Fibroblast of lung (primary cell): ENCODE results near the gene PLXNA4. TPM values are rescaled to one million over a fixed set of nuclear protein-coding genes. Genes with fewer than 3 reads are reported as not detected.

Experiments used
- DNase-seq, 2 donors: peaks; one replicate each; pipeline versions ENCODE4 v3.0.0 to v3.0.0-alpha.2; 2010; ENCODE audit warnings: low read depth in 2 of 2
- H2AFZ ChIP-seq: 2 replicates; pipeline ENCODE4 v1.5.1; 2012; ENCODE audit warnings: low read length, control low read depth, inconsistent platforms
- H3K27ac ChIP-seq: 2 replicates; pipeline ENCODE4 v1.5.1; 2011; ENCODE audit warnings: low read length, control low read depth; ENCODE audit not compliant: insufficient read depth
- H3K27me3 ChIP-seq: 2 replicates; pipeline ENCODE4 v1.5.1; 2011; ENCODE audit warnings: mild to moderate bottlenecking, low read length; ENCODE audit not compliant: control insufficient read depth, insufficient read depth
- H3K36me3 ChIP-seq: 2 replicates; pipeline ENCODE4 v1.5.1; 2011; ENCODE audit warnings: low read length; ENCODE audit not compliant: control insufficient read depth, insufficient read depth
- H3K4me1 ChIP-seq: 2 replicates; pipeline ENCODE4 v1.5.1; 2011; ENCODE audit warnings: low read length; ENCODE audit not compliant: control insufficient read depth, insufficient read depth; ENCODE audit errors: extremely low read depth
- H3K4me2 ChIP-seq: 2 replicates; pipeline ENCODE4 v1.5.1; 2011; ENCODE audit warnings: low read length, control low read depth; ENCODE audit not compliant: insufficient read depth; ENCODE audit errors: extremely low read depth
- H3K4me3 ChIP-seq, 4 experiments: fragments of 200-600 bp in 1 of 4; sonication (generic) in 1 of 4; replicated peaks in 1 of 4; 2 replicates each; pipeline ENCODE4 v1.5.1; 2011 to 2016; ENCODE audit warnings: low read length in 4 of 4, low read depth in 3 of 4, mild to moderate bottlenecking in 3 of 4, control low read depth in 2 of 4, inconsistent platforms in 1 of 4, mixed read lengths in 1 of 4; ENCODE audit not compliant: insufficient read depth in 1 of 4; ENCODE audit errors: control extremely low read depth in 1 of 4
- H3K79me2 ChIP-seq: 2 replicates; pipeline ENCODE4 v1.5.1; 2012; ENCODE audit warnings: mild to moderate bottlenecking, low read length, inconsistent platforms; ENCODE audit not compliant: control insufficient read depth, insufficient read depth
- H3K9ac ChIP-seq: 2 replicates; pipeline ENCODE4 v1.5.1; 2011; ENCODE audit warnings: mild to moderate bottlenecking, low read length, control low read depth; ENCODE audit not compliant: insufficient read depth
- H3K9me3 ChIP-seq: 2 replicates; pipeline ENCODE4 v1.5.1; 2012; ENCODE audit warnings: low read depth, low read length; ENCODE audit not compliant: control insufficient read depth, insufficient read depth
- H4K20me1 ChIP-seq: 2 replicates; pipeline ENCODE4 v1.5.1; 2011; ENCODE audit warnings: low read length; ENCODE audit not compliant: control insufficient read depth, insufficient read depth; ENCODE audit errors: extremely low read depth
- EZH2 ChIP-seq: IDR thresholded peaks from 2 replicates; pipeline ENCODE4 v1.5.1; 2012; ENCODE audit warnings: low read length, control low read depth, mild to moderate bottlenecking; ENCODE audit errors: missing control alignments
- polyA plus RNA-seq, 2 donors: library from polyadenylated mRNA; depleted of rRNA in 1 of 2; stranded (reverse) in 1 of 2; unstranded in 1 of 2; fragments of >200 nt; gene quantifications; 2 replicates each; pipeline ENCODE4 v1.2.1, GENCODE V29; 2011 to 2012; ENCODE audit warnings: missing spikeins in 1 of 2
- total RNA-seq: library from RNA; depleted of rRNA; stranded (reverse); fragments of >200 nt; gene quantifications from 2 replicates; pipeline ENCODE4 v1.2.1, GENCODE V29; 2014
- TF ChIP-seq, protein P1 (sequence below), 2 donors: IDR thresholded peaks in 1 of 2; conservative IDR thresholded peaks in 1 of 2; 1 replicate in 1 of 2; 2 replicates in 1 of 2; pipeline ENCODE4 v1.5.1; 2011 to 2012; ENCODE audit warnings: low read length in 2 of 2, control low read depth in 1 of 2, inconsistent platforms in 1 of 2, low read depth in 1 of 2, mild to moderate bottlenecking in 1 of 2

Gene PLXNA4
- total and polyA plus RNA-seq, 2 donors (not counting 1 experiment from before 2014, with no cell fraction given) = 1.2 to 1.5 TPM

DNA sequence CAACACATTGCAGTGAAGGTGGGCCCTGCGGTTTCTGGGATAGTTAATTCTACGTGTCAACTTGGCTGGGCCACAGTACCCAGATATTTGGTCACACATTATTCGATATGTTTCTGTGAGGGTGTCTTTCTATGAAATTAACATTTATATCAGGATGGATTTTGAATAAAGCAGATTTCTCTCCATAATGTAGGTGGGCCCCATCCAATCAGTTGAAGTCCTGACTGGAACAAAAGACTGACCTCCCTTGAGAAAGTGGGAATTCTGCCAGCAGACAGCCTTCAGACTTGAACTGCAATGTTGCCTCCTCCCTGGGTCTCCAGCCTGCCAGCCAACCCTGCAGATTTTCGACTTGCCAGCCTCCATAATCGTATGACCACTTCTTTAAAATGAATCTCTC lies 420.6 kb downstream of the PLXNA4 start:
- Histone ChIP-seq H3K36me3 (no peaks in the 10 kb centered on the region), H2AFZ (no peak overlapping the region), H3K4me3 (no peak overlapping the region), H4K20me1 (no peaks in the 10 kb centered on the region), H3K79me2 (no peaks in the 10 kb centered on the region), H3K9me3 (no peaks in the 10 kb centered on the region), H3K4me1 (no peaks in the 10 kb centered on the region), H3K4me2 (no peak overlapping the region), H3K9ac (no peak overlapping the region), H3K27me3 (no peaks in the 10 kb centered on the region), H3K27ac (no peak overlapping the region)
- TF ChIP-seq, protein P1, sequence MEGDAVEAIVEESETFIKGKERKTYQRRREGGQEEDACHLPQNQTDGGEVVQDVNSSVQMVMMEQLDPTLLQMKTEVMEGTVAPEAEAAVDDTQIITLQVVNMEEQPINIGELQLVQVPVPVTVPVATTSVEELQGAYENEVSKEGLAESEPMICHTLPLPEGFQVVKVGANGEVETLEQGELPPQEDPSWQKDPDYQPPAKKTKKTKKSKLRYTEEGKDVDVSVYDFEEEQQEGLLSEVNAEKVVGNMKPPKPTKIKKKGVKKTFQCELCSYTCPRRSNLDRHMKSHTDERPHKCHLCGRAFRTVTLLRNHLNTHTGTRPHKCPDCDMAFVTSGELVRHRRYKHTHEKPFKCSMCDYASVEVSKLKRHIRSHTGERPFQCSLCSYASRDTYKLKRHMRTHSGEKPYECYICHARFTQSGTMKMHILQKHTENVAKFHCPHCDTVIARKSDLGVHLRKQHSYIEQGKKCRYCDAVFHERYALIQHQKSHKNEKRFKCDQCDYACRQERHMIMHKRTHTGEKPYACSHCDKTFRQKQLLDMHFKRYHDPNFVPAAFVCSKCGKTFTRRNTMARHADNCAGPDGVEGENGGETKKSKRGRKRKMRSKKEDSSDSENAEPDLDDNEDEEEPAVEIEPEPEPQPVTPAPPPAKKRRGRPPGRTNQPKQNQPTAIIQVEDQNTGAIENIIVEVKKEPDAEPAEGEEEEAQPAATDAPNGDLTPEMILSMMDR (conservative IDR thresholded peaks at IDR 0.05 in 1 of 2, IDR thresholded peaks at IDR 0.05 in 1 of 2; ENCODE audit: low read depth in 1 of 2, low read length in 2 of 2) = no peak
- TF ChIP-seq EZH2 = no peak
- no peak for DNase-seq

DNA sequence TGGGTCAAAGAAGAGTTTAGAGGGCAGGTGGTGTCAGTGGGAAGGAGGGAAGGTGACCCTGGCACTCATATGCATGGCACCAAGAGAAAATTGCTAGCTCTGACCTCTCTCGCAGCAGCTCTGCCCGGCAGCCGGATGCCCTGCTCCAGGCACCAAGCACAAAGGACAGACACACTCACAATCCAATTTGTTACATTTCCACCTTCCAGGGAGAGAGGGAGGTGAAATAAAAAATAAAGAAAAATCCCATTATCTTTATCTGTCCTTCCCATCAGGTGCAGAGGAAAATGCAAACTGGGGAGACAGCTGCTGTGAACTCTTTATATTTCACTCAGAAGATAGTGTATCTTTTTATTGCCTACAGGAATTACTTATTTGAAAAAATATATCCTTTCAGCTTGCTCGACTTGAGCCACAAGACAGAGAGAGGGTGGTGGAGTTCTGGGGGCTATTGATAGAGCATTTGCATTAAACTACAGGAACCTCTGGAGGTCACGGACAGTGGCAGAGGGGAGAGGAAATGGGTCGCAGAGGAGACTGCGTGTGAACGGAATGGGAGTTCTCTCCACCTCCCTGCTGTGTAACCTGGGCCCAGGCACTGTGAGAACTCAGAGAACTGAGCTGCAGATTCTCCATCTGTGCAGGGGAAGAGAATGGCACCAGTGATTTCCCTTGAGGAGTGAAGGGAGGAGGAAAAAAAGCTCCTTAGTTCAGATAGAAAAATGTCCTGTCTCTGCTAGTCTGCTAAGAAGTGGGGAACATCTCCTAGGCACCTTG lies 421.4 kb downstream of the PLXNA4 start:
- Histone ChIP-seq H4K20me1 (no peaks in the 10 kb centered on the region), H2AFZ (no peak overlapping the region), H3K4me3 (no peak overlapping the region), H3K4me1 (no peaks in the 10 kb centered on the region), H3K27me3 (no peaks in the 10 kb centered on the region), H3K4me2 (no peak overlapping the region), H3K9ac (no peak overlapping the region), H3K27ac (no peak overlapping the region), H3K9me3 (no peaks in the 10 kb centered on the region), H3K79me2 (no peaks in the 10 kb centered on the region), H3K36me3 (no peaks in the 10 kb centered on the region)
- TF ChIP-seq, protein P1 (conservative IDR thresholded peaks at IDR 0.05 in 1 of 2, IDR thresholded peaks at IDR 0.05 in 1 of 2; ENCODE audit: low read depth in 1 of 2, low read length in 2 of 2) = no peak
- no peak for TF ChIP-seq EZH2
- DNase-seq = no peak

DNA sequence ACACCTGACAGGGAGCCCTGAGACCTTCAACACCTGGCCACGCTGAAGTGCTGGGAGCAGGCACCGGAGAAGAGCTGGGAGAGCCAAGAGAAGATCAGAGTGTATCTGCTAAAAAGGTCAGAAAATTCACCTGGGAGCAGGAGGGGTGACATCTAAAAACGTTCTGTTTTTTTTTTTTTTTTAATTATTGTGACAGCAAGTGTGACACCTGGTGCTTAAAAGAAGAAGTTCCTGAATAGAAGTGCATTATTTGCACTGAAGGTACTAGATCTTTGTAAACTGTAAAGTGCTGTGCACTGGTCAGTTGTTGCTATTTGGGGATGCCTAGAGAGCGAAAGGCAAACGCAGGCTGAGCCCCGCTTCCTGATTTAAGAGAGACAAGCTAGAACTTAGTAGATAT lies 422.0 kb downstream of the PLXNA4 start:
- no peak overlapping the region for H2AFZ ChIP-seq
- H3K36me3 ChIP-seq = no peaks in the 10 kb centered on the region
- DNase-seq = no peak
- no peaks in the 10 kb centered on the region for H4K20me1 ChIP-seq
- H3K4me2 ChIP-seq = no peak overlapping the region
- H3K9me3 ChIP-seq = no peaks in the 10 kb centered on the region
- H3K27me3 ChIP-seq = no peaks in the 10 kb centered on the region
- no peak overlapping the region for H3K27ac ChIP-seq
- no peak overlapping the region for H3K9ac ChIP-seq
- no peaks in the 10 kb centered on the region for H3K4me1 ChIP-seq
- H3K79me2 ChIP-seq = no peaks in the 10 kb centered on the region
- H3K4me3 ChIP-seq = no peak overlapping the region
- TF ChIP-seq, protein P1 (conservative IDR thresholded peaks at IDR 0.05 in 1 of 2, IDR thresholded peaks at IDR 0.05 in 1 of 2; ENCODE audit: low read depth in 1 of 2, low read length in 2 of 2) = no peak
- no peak for TF ChIP-seq EZH2
